ENCODE measurements around the gene REXO1. TPM values are rescaled to one million over a fixed set of nuclear protein-coding genes. Genes with fewer than 3 reads are reported as not detected.

Gene REXO1
- total and polyA plus RNA-seq, 2 of the 8 experiments (the other 6 are each of a cell fraction or from before 2014, with no cell fraction given): 42.4 to 44.3 TPM

DNA sequence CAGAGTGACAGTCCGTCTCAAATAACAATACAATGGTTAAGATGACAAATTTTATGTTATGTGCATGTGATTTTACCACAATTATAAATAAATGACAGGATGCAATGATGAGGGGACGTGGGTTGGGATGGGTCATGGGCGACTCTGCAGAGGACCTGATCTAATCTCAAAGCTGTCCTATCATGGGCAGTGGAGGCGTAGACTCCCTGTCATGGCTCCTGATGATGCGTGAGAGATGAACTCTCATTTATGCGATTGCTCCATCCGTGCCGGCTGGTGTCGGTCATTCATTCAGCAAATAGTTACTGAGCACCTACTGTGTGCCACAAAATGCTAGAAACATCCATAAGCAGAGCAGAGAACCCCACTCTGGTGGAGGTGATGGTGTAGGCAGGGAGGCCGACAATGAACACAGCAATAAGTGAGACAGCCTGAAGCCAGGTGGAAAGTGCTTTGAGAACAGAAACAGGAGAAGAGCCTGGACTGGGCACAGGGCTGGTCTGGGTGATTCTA, 1.7 kb upstream of the REXO1 start:
- Histone ChIP-seq H3K23ac (ENCODE audit: insufficient read length) (no peak overlapping the region), H4K20me1 (replicated peaks in 1 of 2; ENCODE audit: control insufficient read depth in 1 of 2, insufficient read depth in 2 of 2, low read length in 2 of 2) (peaks cover 17 to 20% of the 10 kb centered on the region in 2 experiments), H4K5ac (ENCODE audit: insufficient read length, low read depth, low read length) (no peak overlapping the region), H3K56ac (replicated peaks; ENCODE audit: insufficient read length, low read depth, low read length) (no peak overlapping the region), H2BK120ac (replicated peaks; ENCODE audit: low read depth, low read length) (no peak overlapping the region), H2BK15ac (ENCODE audit: low read length) (no peak overlapping the region), H3K4ac (replicated peaks; ENCODE audit: insufficient read length, low read depth, low read length) (no peak overlapping the region), H3K18ac (ENCODE audit: extremely low read depth, low read length) (no peak overlapping the region), H4K91ac (replicated peaks; ENCODE audit: insufficient read length, low read length) (no peak overlapping the region), H3K4me2 (ENCODE audit: insufficient read depth in 1 of 2, low read depth in 2 of 2, low read length in 2 of 2) (no peak overlapping the region), H3K9me3 (ENCODE audit: insufficient read depth in 2 of 2, low read depth in 1 of 2, low read length in 1 of 2) (no peaks in the 10 kb centered on the region), H4K8ac (ENCODE audit: extremely low read depth, insufficient read depth, low read length) (no peak overlapping the region), H3K4me3 (ENCODE audit: extremely low read depth in 1 of 4, insufficient read depth in 2 of 4, low read depth in 3 of 4, low read length in 4 of 4) (no peak overlapping the region), H3K79me2 (ENCODE audit: control insufficient read depth in 1 of 2, insufficient read depth in 2 of 2, low read length in 2 of 2) (peaks cover 23 to 43% of the 10 kb centered on the region in 2 experiments), H2AFZ (ENCODE audit: low read length) (no peak overlapping the region), H3K27ac (ENCODE audit: low read depth, low read length) (no peak overlapping the region), H2BK5ac (ENCODE audit: low read depth, low read length) (no peak overlapping the region), H3K23me2 (ENCODE audit: low read depth, low read length) (peaks cover 3% of the 10 kb centered on the region; the same call in 1 of the 2 replicates), H3K4me1 (replicated peaks in 1 of 4; ENCODE audit: control insufficient read depth in 3 of 4, insufficient read depth in 4 of 4, low read length in 3 of 4) (peaks cover 0 to 27% (median 20%) of the 10 kb centered on the region in 4 experiments; a peak in 6 of 7 replicates), H2BK12ac (ENCODE audit: low read depth, low read length) (no peak overlapping the region), H3K79me1 (ENCODE audit: low read depth, low read length) (peaks cover 17% of the 10 kb centered on the region), H2AK5ac (ENCODE audit: low read depth, low read length) (no peak overlapping the region), H3K9ac (replicated peaks in 1 of 4; ENCODE audit: extremely low read depth in 1 of 4, low read depth in 3 of 4, low read length in 3 of 4) (no peak overlapping the region), H3K27me3 (replicated peaks in 1 of 4; ENCODE audit: control insufficient read depth in 3 of 4, extremely low read depth in 1 of 4, insufficient read depth in 3 of 4, low read length in 3 of 4) (no peaks in the 10 kb centered on the region), H3K36me3 (ENCODE audit: control insufficient read depth in 2 of 4, insufficient read depth in 4 of 4, low read length in 3 of 4) (no peaks in the 10 kb centered on the region), H2BK20ac (ENCODE audit: low read length) (no peak overlapping the region), H3K14ac (ENCODE audit: insufficient read length) (no peak overlapping the region)
- WGBS, 2 experiments (ENCODE audit: extremely low coverage in 1 of 2, insufficient coverage in 1 of 2, insufficient read length in 1 of 2, insufficient replicate concordance in 2 of 2, low coverage in 1 of 2, low lambda C conversion rate in 2 of 2, missing lambda C conversion rate in 1 of 2): 86% methylated on average over 10 of the region's 10 CpGs; no CpG with 5 or more reads in 1 of the 2 experiments
- FAIRE-seq: no peak
- CTCF ChIA-PET (ENCODE audit: partially characterized antibody): interaction anchor here (0.8 to 2.5 kb wide), 7 partner anchors 8 to 21 kb away, joined by 3 to 24 read pairs (median 9); no protein-coding TSS in a partner anchor
- no peak for TF ChIP-seq CHD2 (IDR thresholded peaks at IDR 0.05; ENCODE audit: low read length)
- no peak for TF ChIP-seq SIX5 (IDR thresholded peaks at IDR 0.05; ENCODE audit: low read depth, low read length)
- TF ChIP-seq ATF2 (IDR thresholded peaks at IDR 0.05; ENCODE audit: low read length): no peak
- no peak for TF ChIP-seq POU5F1 (IDR thresholded peaks at IDR 0.05; ENCODE audit: low read depth, low read length)
- TF ChIP-seq TBP (IDR thresholded peaks at IDR 0.05; ENCODE audit: low read depth, low read length): no peak
- POLR2A ChIA-PET (ENCODE audit: partially characterized antibody): interaction anchor here (1.8 to 1.9 kb wide), 2 partner anchors 12 to 14 kb away, joined by 6 to 10 read pairs; no protein-coding TSS in a partner anchor
- no peak for DNase-seq (ENCODE audit: low read depth in 1 of 2, low spot score in 2 of 2)

Measured in H1 (cell line).